Amniotic stem cell (primary cell): ENCODE data around the gene RGP1.

Experiments used
- DNase-seq: peaks from one replicate; lab custom pipeline; 2025; lab: John Stamatoyannopoulos, UW

The RGP1 gene

DNA sequence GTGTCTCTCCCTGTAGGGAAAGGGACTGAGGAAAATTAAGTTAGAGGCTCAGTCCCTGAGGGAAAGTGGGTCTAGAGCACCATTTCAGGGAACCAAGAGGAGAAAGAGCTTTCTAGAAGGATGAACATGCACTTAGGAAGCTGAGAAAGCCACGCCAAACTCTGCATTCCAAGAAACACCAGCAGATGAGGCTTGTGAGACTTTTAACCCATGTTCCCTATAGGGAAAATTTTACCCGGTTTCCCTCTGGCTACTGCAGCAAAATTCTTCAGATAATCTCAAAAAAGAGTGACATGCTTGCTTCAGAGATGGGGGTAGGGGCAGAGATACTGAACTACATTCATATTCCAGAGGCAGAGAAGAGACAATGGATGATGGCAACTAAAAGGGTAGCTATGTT lies 25.7 kb upstream of the RGP1 start:
- no peak for DNase-seq

DNA sequence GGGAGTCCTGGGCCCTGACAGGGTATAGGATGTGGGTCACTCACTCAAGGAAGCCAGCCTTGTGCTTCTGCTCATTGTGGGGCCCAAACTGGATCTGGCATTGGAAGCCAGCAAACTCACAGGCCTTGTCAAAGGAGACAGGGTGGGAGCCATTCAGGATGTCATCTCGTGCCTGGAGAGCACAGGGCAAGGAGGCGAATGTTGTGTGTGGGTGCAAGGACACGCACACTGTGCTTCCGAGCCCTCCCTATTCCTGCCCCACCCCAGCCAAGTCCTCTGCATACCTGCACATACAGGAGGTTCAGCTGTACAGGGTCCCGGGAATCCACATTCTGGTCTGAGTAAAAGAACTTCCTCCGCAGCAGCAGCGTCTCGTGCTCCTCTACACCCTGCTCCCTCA lies 25.2 kb upstream of the RGP1 start:
- DNase-seq = no peak

DNA sequence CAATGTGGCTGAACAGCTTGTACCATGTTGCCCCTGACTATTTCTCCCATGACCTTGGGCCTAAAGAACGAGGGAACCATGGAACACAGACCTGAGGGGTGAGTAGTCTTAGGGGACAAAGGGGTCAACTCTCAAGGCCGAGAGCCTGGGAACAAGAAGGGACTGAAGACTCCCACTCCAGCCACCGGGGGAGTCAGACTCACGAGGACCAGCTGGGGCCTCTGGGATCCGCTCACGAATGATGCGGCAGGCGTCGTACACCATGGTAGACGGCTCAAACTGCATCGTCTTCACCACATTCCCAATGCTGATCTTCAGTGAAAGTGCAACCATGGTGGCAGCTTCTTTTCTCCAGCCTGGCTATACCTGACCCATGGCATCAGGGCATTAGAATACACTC lies 23.7 kb upstream of the RGP1 start:
- no peak for DNase-seq

DNA sequence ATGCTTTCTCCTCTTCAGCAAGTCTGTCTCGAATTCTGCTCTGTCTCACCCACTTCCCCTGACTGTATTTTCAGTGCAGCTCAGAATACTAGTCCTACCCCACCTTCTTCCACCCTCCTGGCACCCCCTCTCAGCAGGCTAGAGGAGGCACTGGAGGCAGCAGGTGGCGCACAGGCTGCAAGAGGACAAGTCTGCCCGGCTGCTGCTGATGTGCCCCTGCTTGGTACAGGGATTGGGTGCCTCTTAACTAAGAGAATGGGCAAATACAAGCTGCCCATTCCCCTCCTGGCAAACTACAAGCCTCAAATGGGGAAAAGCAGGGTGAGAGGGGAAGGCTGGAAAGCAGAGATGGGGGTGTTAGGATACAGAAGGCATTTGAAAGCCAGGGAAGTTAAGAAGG lies 22.2 kb upstream of the RGP1 start:
- DNase-seq = no peak

DNA sequence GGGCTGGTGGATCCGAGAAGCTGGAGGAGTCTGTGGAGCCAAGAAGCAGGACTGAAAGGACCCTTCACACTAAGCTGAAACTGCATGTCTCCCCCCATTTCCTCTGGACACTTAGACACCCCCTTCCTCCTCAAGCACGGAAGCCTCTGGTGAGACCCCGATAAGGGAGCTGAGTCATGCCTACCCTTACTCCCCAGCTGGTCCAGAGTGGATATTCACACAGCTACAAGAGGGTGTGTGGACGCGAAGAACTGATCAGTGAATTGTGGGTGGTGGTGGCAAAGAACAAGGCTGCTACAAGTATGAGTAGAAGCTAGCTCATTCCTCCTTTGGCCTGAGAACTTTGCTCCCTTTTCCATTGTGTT lies 21.4 kb upstream of the RGP1 start:
- no peak for DNase-seq

DNA sequence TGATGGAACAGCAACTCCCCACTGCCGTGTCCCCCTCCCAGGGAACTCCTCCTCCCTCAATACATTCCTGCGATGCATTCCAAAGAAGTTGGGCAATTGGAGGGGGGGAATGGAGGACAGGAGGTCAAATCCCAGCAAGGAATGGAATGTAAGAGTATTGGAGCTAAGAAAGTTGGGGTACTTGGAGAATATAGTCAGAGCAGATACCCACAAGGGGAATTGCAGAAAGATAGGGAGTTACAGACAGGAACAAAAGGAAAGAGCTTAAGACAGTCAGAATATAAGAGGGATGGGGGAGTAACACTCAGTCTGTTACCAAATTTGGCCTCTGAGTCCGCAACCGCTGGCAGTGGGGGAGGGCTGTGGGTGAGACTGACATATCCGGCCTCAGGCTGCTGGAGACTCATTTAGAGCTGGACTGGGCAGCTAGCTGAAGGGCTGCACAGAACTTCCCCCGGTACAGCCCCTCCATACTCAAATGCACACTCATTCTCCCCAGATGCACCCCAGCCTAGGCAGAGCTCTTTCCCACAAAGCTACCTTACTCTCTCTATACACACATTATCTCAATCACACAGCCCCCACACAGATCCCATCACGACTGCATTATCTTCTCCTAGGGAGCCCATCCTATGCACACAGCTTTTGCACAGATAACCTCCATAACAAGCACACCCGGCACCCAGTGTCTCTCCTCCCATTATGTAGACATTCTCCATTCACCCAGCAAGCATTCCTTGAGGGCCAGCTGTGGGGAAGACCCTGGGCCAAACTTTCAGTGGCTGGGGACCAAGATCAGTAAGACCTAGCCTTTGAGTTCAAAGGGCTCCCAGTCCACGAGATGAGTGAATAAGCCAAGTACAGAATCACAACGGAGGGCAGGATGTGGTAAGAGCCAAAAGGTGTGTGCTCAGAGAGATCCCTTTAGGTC lies 20.8 kb upstream of the RGP1 start:
- DNase-seq = peak; percentile 62

DNA sequence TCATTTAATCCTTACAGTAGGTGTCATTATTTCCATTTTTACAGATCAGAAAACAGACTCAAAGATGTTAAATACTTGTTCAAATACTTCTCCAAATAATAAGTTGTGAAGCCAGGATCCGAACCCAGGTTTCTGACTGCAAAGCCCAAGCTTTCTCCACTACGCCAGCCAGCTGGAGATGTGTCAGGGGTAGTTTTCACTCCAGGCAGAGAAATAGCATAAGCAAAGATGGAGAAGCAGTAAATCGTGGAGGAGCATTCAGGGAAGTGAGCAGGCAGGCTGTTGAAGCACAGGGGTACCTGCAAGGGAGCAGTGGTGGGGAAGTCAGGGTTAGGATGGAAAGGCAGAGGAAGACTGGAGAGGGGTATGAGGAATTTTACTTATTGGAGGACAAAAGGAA lies 20.0 kb upstream of the RGP1 start:
- DNase-seq = no peak

DNA sequence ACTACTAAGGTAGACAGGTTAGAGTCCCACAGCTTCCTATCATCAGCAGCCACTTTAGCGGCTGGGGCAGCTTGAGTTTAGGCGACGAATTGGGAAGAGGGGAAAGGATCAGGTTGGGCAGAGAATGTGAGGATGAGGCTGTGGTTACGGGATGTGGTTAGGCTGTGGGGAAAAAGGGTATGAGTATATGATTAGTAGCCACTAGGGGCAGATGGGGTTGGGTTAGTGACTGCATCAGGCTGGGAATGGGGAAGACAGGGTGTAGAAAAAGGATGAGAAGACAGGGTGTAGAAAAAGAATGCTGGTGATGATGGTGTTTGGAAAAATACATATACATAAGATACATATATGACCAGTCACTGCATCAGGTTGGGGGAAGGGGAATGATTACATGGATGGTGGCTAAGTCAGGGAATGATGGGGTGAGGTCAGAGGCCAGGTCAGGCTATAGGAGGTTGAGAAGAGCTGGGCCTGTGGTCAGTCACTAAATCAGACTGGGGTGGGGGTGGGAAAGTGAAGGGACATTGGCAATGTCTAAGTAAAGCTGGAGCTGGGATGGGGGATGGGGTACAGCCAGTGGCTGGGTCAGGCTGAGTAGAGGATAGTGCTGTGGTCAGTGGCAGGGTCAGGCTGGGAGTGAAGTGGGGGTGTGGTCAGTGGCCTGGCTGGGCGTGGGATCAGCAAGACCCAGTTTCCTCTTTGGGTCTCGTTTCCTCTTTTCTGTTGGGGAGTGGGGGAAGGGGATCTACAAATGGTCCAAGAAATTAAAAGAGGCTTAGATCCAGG lies 19.2 kb upstream of the RGP1 start:
- DNase-seq = peak; percentile 83

DNA sequence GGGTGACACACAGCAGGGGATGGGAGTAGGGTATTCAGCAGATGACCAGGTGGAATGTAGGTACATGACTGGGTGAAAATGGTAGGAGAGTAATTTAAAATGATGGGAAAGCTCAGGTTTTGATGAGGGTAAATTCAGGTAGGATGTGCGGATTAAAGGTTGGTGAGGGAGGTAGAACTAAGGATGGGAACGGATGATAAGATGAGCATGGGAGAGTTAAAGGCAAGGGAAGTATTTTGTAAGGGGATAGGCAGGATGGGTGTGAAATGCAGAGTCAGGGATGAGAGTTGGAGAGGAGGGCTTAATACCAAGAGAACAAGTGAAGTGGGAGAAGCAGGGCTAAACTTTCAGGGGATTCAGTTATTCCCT lies 18.6 kb upstream of the RGP1 start:
- no peak for DNase-seq

DNA sequence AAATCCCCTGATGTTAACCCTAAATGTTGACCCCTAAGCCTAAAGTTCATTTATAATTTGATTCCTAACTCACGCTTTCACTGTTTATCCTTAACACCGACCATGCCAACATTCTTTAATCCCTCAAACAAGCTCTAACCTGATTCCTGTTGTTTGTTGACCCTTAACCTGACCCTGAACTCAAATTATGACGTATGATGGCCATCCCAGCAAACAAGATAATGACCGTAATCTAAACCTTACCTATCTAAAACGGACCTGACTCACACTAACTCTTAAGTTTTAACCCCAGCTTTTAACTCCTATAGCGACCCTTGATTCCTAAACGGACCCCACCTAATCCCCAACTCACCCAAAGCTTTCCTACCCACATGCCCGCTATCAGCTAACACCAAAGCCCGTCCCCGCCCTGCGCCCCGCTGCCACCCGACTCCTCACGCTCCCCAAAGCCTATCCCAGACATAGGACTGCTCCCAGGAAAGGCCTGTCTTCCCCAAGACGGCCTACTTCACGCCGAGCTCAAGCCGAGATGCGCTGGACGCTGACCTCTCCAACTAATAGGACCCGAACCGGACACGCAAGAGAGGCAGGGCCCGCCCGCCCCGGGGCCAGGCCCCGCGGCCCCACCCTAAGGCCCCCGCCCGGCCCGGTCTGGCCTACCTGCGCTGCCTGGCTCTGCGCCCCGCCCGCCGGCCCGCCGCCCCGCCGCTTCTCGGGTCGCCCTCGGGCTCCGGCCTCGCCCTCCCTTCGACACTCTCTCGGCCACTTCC lies 17.5 kb upstream of the RGP1 start:
- DNase-seq = no peak

DNA sequence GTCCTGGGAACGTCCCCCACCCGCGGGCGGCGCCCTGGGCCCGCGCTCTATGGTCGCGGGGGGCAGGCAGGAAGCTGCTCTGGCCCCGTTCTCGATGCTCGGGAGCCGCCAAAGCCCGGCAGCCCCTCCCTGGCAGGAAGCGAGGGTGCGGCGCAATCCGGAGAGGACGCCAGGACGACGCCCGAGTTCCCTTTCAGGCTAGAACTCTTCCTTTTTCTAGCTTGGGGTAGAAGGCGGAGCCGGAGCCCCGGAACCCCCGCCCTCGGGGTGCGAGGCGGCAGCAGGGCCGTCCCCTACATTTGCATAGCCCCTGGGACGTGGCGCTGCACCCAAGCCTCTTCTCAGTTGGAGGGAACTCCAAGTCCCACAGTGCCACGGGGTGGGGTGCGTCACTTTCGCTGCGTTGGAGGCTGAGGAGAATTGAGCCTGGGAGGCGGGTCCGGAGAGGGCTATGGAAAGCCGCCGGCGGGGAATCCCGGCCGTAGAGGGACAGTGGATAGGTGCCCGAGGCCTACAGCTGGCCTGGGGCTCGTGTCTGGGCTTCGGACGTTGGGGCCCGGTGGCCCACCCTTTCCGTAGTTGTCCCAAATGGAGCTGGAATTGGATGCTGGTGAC lies 16.8 kb upstream of the RGP1 start, which contains the start of the genes CREB3 and TLN1:
Gene CREB3, plus strand, starts transcription at position 482 of the 615 bp plus-strand sequence. Its CDS starts 107 bp downstream, at position 589.
Gene TLN1, minus strand, starts transcription at position 11 of the 615 bp plus-strand sequence. CDS start 6,501 bp downstream, outside the sequence.
- peak; percentile 97 for DNase-seq

DNA sequence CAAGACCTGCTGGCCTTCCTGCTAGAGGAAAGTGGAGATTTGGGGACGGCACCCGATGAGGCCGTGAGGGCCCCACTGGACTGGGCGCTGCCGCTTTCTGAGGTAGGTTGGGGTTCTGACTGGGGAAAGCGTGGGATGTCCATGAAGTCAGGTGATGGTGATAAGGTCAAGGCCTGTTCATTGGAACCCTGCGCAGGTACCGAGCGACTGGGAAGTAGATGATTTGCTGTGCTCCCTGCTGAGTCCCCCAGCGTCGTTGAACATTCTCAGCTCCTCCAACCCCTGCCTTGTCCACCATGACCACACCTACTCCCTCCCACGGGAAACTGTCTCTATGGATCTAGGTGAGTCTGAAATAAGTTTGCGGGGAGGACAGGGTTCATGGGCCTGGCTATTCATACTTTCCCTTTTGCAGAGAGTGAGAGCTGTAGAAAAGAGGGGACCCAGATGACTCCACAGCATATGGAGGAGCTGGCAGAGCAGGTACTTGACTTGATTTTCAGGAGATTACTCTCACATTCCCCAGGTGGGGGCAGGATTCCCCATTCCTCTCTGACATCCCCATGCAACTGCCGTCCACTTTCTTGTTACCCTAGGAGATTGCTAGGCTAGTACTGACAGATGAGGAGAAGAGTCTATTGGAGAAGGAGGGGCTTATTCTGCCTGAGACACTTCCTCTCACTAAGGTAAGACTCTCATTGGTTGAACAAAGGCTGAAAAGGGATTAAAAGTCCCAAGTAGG lies 16.1 kb upstream of the RGP1 start:
- peak; percentile 34 for DNase-seq

DNA sequence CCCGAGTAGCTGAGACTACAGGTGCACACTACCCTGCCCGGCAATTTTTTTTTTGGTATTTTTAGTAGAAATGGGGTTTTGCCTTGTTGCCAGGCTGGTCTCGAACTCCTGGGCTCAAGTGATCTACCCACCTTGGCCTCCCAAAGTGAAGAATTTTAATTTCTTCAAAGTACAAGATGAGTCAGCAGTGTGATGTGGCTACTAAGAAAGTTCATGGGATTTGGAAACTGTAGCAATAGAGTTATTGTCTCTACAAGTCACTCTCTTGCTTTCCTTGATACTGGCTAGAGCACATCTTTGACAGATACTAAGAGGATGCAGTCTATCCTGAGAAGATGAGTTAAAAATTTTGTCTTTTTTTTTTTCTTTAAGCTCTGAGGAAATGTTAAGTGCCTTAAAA lies 15.0 kb upstream of the RGP1 start:
- no peak for DNase-seq

DNA sequence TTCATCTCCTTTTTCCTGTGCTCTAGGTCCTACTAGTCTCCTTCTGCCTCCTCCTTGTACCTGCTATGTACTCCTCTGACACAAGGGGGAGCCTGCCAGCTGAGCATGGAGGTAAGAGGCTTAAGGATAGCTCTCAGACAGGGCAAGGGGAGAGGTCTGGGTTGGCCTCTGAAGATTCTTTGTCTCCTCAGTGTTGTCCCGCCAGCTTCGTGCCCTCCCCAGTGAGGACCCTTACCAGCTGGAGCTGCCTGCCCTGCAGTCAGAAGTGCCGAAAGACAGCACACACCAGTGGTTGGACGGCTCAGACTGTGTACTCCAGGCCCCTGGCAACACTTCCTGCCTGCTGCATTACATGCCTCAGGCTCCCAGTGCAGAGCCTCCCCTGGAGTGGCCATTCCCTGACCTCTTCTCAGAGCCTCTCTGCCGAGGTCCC lies 12.9 kb upstream of the RGP1 start:
- DNase-seq = peak; percentile 56

DNA sequence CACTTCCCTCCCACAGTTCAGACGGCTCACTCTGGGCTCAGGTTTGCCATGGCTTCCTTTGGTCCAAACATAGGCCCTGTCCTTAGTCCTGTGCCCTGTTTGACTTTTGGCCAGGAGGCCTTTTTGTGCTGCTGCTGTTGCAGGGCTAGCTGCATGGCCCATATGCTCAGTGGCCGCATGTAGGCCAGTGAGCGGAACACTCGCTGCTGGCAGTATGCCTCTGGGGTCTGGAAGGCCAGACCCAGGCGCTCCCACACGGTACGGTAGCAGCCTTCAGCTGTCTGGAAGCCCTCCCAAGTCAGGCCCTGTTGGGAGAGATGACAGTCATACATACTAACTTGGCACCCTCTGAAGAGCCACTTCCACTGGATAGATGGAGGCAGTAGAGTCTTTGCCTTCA lies 11.9 kb upstream of the RGP1 start:
- DNase-seq = no peak

DNA sequence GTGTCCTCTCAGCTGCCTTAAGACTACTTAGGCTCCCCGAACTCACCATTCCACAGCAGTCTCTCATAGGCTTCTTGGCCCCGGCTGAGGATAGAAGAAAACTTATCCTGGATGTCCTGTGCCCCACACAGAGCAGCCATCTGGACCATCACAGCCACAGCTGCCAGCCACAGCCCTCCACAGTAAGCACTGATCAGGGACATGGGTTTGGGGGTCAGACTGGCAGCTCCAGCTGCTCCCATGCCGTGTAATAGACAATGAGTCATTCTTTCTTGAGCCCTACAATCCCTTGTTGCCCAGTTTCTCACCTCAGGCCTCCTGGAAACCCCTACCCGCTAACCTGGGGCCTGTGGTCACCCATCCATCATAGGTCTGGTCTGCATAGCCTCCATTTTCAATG lies 10.9 kb upstream of the RGP1 start:
- no peak for DNase-seq

DNA sequence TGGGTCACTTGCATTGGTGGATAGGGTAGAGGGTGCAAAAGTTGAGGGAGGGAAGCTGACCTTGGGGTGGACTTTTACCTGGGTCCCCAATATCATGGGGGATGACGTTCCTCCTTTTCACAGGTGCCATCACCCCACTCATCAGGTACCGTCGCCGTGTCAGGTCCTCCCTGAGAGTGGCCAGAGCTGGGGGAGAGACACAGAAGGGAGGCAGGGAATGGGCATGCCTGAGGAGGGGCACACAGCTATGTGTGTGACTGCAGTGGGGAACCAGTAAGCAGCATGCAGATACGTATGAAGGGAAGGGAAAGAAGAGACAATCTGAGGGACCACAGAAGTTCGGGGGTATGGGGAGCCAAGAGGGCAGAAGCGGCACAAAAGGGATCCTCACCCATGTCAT lies 10.2 kb upstream of the RGP1 start:
- no peak for DNase-seq

DNA sequence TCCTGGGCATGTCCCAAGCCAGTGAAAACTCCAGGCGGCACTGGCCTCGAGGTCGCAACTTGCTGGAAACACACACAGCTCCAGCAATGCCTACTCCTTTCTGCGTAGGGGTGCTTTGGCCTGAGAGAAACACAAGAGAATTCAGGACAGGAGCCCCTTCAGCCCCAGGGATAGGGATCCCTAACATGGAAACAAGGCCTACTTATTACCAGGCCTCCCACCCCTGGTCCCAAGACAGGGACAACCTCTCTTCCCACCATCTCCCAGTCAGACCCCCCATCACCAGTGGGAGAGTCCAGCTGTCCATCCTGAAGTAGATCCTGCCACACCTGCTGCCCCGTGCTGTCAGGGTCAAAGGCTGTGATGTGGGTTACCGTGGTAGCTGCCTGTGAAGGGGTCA lies 8.8 kb upstream of the RGP1 start:
- DNase-seq = no peak

DNA sequence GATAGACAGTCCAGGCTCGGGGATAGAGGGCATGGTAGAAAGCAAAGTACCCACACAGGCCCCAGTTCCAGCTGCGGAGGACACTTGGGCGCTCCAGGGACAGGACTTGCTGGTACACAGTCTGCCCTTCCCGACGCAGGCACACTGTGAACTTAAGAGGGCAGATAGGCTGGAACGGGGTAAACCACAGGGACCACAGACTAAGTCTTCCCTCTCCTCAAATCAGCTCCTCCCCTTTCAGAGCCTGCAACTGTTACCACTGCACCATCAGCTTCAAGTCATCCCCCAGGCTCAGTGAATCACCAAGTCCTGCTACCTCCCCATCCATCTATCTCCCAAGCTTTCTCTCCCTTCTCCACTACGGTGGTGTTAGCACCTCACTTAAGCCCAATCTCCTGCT lies 7.3 kb upstream of the RGP1 start:
- DNase-seq = no peak

DNA sequence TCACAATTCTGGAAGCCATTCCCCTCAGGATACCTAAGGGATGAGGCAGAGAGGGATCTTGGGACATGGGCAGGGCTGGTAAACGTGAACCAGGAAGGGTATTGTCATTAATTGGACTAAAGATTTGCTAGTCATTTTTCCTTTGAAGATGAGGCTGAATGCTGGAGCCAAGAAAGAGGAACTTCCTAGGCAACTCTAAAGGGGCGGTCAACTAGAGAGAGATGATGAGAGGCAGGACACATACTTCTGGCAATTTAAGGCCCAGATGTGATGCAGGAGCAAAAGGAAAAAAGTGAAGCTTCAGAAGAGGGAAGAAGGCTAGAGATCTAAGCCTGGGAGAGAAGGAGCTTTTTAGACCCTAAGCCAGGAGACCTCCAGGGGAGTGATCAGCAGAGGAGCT lies 5.6 kb upstream of the RGP1 start:
- no peak for DNase-seq

DNA sequence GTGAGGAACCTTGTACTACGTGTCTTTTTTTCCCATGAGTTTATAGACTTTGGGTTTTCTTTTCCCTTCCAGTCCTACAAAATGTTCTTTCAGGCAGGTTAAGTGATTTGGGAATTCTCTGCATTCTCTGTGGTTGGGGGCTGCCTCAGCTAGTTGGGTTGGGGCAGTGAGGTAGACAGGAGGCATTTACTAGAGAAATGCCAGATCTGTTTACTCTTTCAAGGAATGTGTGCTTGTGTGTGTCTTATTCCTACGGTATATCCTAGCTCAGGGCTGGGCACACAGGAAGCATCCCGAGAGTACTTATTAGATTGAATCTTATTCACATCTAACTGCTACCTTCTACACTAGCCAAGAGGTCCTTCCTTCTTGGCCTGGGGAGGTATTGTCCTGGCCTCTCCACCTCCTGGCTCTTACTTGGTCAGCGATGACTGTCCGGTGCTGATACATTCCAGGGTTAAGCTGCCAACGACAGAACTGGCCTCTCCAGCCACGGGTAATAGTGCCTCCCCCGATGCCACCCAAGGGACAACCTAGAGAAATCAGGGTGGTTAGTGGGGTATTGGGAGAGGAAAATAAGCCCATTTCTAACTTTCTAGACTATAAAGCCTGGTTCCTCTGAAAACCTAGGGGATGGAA lies 5.1 kb upstream of the RGP1 start:
- DNase-seq = no peak
